ENCODE measurements around the gene ARMC2.

- TF ChIP-seq TAF1 (IDR thresholded peaks at IDR 0.05; ENCODE audit: borderline replicate concordance, insufficient read depth, low read length), result no peak
- TF ChIP-seq SIN3A (IDR thresholded peaks at IDR 0.05; ENCODE audit: borderline replicate concordance, insufficient read depth, low read length), result no peak
These were observed 18.6 kb downstream of the ARMC2 start for GRCh38 chr6:108866798-108867197.
